Measurements from ENCODE around the gene FCHSD2.

FCHSD2 gene

GRCh38 chr11:72947229-72947628 lies 194.9 kb downstream of the FCHSD2 start:
- no peak for DNase-seq (ENCODE audit: low spot score)
- TF ChIP-seq, protein P1, sequence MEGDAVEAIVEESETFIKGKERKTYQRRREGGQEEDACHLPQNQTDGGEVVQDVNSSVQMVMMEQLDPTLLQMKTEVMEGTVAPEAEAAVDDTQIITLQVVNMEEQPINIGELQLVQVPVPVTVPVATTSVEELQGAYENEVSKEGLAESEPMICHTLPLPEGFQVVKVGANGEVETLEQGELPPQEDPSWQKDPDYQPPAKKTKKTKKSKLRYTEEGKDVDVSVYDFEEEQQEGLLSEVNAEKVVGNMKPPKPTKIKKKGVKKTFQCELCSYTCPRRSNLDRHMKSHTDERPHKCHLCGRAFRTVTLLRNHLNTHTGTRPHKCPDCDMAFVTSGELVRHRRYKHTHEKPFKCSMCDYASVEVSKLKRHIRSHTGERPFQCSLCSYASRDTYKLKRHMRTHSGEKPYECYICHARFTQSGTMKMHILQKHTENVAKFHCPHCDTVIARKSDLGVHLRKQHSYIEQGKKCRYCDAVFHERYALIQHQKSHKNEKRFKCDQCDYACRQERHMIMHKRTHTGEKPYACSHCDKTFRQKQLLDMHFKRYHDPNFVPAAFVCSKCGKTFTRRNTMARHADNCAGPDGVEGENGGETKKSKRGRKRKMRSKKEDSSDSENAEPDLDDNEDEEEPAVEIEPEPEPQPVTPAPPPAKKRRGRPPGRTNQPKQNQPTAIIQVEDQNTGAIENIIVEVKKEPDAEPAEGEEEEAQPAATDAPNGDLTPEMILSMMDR (IDR thresholded peaks at IDR 0.05) = no peak
- H3K27ac ChIP-seq = no peak overlapping the region
- H3K4me3 ChIP-seq = no peak overlapping the region

DNA sequence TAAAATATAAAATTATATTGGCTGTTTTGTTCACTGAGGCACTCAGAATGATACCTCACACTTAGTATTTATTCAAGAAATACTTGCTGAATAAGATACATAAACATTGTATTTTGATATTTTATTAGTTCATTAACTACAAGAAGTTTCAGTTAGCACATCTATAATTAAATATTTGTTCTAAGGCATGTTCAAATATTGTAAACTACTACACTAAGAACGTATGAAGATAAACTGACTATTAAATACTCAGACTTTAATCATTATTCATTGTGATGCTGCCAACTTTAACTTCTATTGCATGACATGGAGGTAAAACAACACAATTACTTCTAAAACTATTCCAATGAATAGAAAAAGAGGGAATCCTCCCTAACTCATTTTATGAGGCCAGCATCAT lies 198.5 kb downstream of the FCHSD2 start:
- Histone ChIP-seq H3K4me3 (no peak overlapping the region), H3K27ac (no peak overlapping the region)
- TF ChIP-seq, protein P1 (IDR thresholded peaks at IDR 0.05) = no peak
- DNase-seq (ENCODE audit: low spot score) = no peak

- DNase-seq (ENCODE audit: low spot score) = no peak
- H3K27ac ChIP-seq = no peak overlapping the region
Observed at GRCh38 chr11:72940417-72940816, 201.7 kb downstream of the FCHSD2 start.

DNA sequence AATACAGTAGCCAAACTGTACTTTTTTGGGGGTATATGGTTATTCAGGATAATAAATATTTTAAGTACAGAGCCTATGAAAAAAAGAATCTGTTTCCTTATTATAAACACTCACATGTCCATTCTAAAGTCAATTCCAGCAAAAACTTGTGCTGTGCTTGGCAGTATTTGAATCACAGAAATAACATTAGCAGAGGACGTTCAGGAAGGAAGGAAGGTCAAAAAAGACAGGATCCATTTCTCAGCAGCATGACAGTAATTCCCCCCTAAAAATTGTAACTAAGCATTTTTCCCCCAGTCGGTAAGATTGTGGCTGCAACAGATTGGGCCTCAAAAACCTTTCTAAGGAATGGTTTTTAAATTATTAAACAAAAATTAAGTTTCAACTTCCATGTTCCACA lies 203.1 kb downstream of the FCHSD2 start:
- TF ChIP-seq, protein P1 (IDR thresholded peaks at IDR 0.05) = no peak
- no peak overlapping the region for H3K27ac ChIP-seq
- no peak for DNase-seq (ENCODE audit: low spot score)
- H3K4me3 ChIP-seq = no peak overlapping the region

More at GRCh38 chr11:72940417-72940816, 201.7 kb downstream of the FCHSD2 start:
- TF ChIP-seq, protein P1 (IDR thresholded peaks at IDR 0.05) = no peak
- no peak overlapping the region for H3K4me3 ChIP-seq

GRCh38 chr11:72937439-72937838 lies 204.7 kb downstream of the FCHSD2 start:
- TF ChIP-seq, protein P1 (IDR thresholded peaks at IDR 0.05) = no peak
- DNase-seq (ENCODE audit: low spot score) = no peak
- Histone ChIP-seq H3K4me3 (no peak overlapping the region), H3K27ac (peak overlapping the region; percentile 35 to 50)

- TF ChIP-seq, protein P1 (IDR thresholded peaks at IDR 0.05) = no peak
- Histone ChIP-seq H3K4me3 (peak overlapping the region; percentile 16), H3K27ac (peak overlapping the region; percentile 55 to 62)
- no peak for DNase-seq (ENCODE audit: low spot score)
Observed at GRCh38 chr11:72935700-72936099, 206.4 kb downstream of the FCHSD2 start.

- no peak overlapping the region for H3K27ac ChIP-seq
- TF ChIP-seq, protein P1 (IDR thresholded peaks at IDR 0.05) = no peak
Observed at GRCh38 chr11:72932132-72932570, 210.0 kb downstream of the FCHSD2 start.

More at GRCh38 chr11:72932132-72932570, 210.0 kb downstream of the FCHSD2 start:
- DNase-seq (ENCODE audit: low spot score) = no peak
- H3K4me3 ChIP-seq = no peak overlapping the region
